ENCODE data around the gene PRKCH.

- no peak for TF ChIP-seq CTCF (IDR thresholded peaks at IDR 0.05)
- no peak for TF ChIP-seq ATF1 (CRISPR knock-in tag; IDR thresholded peaks at IDR 0.05)
- no peak for TF ChIP-seq ATF2 (CRISPR knock-in tag; IDR thresholded peaks at IDR 0.05; ENCODE audit: borderline replicate concordance, low read depth)
- TF ChIP-seq ETV6 (CRISPR knock-in tag; IDR thresholded peaks at IDR 0.05), result no peak
- TF ChIP-seq ZSCAN18 (CRISPR knock-in tag; IDR thresholded peaks at IDR 0.05), result no peak
- no peak for TF ChIP-seq E2F5 (CRISPR knock-in tag; IDR thresholded peaks at IDR 0.05)
- no peak for TF ChIP-seq PREB (CRISPR knock-in tag; IDR thresholded peaks at IDR 0.05; ENCODE audit: borderline replicate concordance)
- no peak for TF ChIP-seq MYBL2 (CRISPR knock-in tag; IDR thresholded peaks at IDR 0.05)
- no peak for TF ChIP-seq PRDM15 (CRISPR knock-in tag; IDR thresholded peaks at IDR 0.05)
- TF ChIP-seq IRF1 (CRISPR knock-in tag; IDR thresholded peaks at IDR 0.05), result no peak
- no peak for TF ChIP-seq ERG (CRISPR knock-in tag; IDR thresholded peaks at IDR 0.05)
- no peak for TF ChIP-seq ATF3 (CRISPR knock-in tag; conservative IDR thresholded peaks at IDR 0.05)
Measured at GRCh38 chr14:61530896-61531295, 209.5 kb downstream of the PRKCH start.

All from WTC11 (cell line).